HTERT RPE-1 (cell line): ENCODE measurements around the gene HOXB6.

Experiments used
- in situ Hi-C: fragments of 300-500 bp; cut with MboI; formaldehyde crosslinking; loops from 4 replicates; pipeline ENCODE4 v1.14.3; 2020; ENCODE audit warnings: low sequenced_read_pairs

HOXB6 gene

DNA sequence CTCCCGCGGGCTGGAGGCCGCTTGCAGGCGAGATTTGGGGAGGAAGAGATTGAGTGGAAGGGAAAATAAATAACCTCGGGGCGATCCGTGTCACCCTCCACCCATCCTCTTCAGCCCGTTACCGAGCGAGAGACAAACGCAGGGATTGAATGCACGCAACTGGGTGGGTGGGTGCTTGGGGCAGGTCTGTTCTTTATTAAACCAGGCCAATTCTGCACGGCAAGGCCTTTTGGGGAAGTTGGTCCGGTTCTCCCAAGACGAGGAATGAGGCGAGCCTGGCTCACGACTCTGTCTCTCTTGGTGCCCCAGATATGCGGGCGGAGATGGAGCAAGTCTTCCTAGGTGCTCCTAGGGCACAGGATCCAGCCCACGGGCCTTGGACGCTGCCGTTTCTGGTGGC, 6.4 kb upstream of the HOXB6 start:
- in situ Hi-C loops = no loop called here

DNA sequence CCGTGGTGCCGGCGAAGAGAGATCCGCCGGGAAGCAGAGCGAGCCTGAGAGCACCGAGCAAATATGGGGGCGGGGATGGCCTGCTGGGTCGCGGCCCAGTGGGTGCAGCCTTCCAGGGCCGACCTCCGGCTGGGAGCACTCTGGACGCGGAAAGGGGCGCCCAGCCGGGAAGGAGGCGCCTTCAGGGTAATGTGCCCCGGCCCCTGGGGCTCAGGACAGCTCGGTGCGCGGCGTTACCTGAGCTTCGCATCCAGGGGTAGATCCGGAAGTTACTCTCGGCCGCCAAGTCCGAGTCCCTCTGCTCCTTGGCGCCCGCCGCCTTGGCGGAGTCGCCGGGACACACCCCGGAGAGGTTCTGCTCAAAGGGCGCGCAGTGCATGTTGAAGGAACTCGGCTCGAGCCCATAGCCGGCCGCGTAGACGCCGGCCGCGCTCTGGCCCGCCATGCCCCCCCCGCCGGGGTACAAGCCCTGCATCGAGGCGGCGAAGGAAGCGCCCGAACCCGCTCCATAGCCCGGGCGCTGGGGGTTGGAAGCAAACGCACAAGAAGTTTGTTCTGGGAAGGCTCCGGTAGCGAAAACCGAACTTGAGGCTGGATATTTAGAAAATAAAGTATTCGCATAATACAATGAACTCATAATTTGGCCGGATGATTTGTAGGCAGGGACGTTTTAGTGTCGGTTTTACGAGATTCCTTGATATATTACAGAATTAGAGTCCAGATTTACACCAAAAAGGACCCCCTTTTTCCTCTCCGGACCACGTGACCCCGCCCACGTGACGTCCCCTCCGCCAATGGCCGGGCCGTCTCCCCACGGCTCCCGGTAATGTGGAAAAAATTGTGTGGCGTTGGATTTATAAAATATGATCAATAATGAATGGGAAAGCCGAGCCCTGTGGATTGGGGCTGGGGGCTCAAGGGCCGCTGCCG, 5.8 kb upstream of the HOXB6 start, which contains the start of gene HOXB7:
Gene HOXB7 (minus strand): TSS at position 736 of the 930 bp plus-strand sequence. CDS start 99 bp downstream, at position 637.
- in situ Hi-C loops = no loop called here

GRCh38 chr17:48609759-48610281, 5.0 kb upstream of the HOXB6 start:
- in situ Hi-C loops = no loop called here

- in situ Hi-C loops = no loop called here
Measured at GRCh38 chr17:48609033-48609432, 4.2 kb upstream of the HOXB6 start.

- in situ Hi-C loops = no loop called here
Measured at GRCh38 chr17:48608494-48608834, 3.7 kb upstream of the HOXB6 start.

DNA sequence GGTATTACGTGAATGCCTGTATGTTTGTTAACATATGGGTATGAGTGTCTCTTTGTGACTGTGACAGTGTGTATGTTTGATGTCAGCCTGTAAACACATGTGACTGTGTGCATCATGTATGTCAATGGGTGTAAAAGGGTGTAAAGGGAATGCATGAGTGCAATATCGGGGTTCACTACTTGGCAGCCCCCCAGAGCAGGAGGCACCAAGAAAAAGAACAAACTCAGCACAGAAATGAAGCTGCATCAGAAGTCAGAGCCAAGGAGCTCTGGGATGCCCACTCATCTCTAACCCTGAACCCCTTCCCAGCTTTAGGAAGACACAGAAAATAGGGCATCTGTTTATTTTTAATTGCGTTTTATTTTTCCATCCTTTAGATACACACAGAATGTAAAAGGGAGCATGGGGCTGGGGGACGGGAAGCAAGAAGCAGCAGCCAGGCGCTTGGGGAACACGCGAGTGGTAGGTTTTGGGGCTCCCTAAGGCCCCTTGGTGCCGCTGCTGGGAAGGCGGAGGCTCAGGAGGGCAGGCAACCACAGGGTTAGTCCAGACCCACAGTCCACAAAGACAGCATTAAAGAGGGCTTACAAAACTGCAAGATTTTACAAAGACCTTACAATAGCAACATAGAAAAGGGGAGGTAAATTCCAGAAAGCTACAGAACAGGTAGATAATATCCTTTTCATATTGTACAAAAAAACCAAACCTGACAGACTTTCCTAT, 2.3 kb upstream of the HOXB6 start:
- in situ Hi-C loops = no loop called here

GRCh38 chr17:48605991-48606891, 1.5 kb upstream of the HOXB6 start:
- in situ Hi-C loops = no loop called here

DNA sequence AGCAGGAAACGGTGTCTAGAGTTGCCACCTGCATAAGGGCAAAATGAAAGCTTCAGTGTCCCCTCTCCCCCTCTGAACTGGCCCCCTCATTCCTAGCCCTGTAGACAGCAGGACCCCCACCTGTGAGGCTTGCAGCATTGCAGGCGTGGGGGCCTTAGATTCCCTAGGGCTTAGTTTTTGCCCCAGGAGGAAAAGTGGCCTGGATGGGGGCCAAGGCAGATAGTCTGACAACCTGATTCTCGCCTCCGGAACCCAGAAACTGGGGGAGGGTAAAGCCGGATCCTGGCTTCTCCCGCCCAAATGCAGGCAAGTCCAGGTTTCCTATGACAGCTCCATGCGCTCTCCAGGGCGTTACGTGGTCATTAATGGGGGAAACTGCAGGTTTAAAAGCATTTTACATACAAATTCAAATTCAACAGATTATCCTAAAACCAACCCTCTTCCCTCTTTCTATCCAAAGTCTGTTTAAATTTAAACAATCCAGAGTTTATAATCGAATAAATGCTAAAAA, 678 bp upstream of the HOXB6 start:
- in situ Hi-C loops = no loop called here

- in situ Hi-C loops = no loop called here
Measured at GRCh38 chr17:48603959-48604769, 622 bp downstream of the HOXB6 start.

DNA sequence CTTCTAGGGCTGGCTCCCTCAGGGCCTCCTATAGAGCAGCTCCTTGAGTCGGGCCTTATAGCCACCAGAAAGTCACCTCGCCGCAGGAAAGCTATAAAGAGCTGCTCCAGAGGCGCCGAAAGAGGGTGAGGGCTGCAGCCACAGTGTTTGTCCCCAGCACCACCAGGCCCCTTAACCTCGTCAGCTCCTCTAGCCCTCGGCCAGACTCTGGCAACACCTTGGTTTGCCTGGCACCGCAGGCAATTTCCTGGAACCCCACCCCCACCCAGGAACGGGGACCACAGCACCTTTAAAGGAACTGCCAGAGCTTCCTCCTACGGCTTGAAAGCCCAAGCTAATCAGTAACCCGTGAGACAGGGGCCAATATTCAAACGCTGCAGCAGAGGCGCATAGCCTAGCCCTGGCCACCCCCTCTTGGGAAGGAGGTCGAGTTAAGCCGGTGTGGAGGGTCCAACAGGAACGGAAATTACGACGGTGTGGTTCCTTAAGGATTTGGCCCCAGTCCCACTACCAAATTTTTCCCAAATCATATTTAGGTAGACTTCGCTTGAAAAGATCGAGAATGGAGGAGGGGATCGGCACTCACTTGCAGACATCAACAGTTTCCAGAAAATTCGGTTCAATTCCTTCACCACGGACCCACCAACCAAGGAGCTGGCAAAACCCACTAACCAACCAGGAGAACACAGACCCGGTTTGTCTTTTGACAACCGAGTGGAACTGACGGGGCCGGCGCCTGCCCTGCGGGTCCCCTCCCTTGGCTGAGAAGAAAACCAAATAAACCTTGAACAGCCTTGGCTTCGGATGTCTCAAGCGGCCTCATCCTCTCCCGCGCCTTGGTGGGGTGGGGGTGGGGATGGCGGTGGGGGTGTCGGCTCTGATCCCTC, 3.0 kb downstream of the HOXB6 start:
- in situ Hi-C loops = no loop called here

DNA sequence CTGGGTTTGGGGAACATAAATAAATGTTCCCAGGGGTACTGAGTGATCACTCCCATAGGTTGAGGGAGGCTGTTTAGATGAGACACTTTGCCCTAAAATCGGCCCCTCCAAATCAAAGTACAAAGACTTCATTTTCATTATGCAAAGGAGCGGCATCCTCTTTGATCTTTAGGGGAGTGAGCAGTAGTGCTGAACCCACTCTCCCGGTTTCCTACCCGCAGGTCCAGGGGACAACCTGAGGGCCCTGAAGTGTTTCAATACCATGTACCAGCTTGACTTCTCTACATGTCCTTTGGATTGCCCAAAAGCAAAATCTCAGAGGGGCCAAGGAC, 3.6 kb downstream of the HOXB6 start:
- in situ Hi-C loops = no loop called here

DNA sequence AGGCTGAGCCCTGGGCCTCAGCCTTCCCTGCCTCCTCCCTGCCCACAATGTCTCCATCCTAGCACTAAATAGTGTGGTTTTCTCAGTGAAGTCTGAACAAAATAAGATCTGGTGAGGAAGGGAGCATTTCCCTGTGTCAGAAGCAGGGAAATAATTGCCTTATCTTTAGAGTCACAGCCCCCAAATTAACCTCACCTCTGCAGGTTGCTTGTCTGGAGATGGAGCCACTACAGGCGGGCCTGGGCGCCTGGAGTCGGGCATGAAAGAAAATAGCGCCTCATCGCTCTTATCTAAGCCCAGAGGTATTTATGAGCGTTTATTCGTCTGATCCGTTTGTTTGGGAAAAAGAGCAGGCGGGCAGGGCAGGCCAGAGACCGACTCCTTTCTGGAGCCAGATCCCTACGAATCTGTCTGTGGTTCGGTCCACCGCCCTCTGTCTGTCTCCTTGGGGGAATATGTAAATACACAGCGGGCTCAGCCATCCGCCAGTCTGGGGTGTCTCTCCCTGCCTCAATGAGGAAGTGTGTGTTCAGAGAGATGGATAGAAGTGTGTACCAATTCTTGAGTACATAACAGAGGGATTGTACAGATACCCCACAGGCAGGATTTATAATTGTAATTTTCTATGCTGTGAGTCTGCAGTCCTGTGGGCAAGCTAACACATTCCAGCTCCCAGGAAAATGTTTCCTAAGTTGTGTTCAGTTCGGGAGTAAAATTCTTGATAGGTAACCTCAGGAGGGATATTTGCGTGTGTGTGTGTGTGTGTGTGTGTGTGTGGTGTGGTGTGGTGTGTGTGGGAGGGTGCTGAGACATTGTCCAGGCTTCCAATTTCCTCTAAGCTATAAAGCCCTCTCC, 4.3 kb downstream of the HOXB6 start:
- in situ Hi-C loops = no loop called here

GRCh38 chr17:48599354-48599753, 5.4 kb downstream of the HOXB6 start:
- in situ Hi-C loops = no loop called here

GRCh38 chr17:48598736-48599135, 6.0 kb downstream of the HOXB6 start:
- in situ Hi-C loops = no loop called here

DNA sequence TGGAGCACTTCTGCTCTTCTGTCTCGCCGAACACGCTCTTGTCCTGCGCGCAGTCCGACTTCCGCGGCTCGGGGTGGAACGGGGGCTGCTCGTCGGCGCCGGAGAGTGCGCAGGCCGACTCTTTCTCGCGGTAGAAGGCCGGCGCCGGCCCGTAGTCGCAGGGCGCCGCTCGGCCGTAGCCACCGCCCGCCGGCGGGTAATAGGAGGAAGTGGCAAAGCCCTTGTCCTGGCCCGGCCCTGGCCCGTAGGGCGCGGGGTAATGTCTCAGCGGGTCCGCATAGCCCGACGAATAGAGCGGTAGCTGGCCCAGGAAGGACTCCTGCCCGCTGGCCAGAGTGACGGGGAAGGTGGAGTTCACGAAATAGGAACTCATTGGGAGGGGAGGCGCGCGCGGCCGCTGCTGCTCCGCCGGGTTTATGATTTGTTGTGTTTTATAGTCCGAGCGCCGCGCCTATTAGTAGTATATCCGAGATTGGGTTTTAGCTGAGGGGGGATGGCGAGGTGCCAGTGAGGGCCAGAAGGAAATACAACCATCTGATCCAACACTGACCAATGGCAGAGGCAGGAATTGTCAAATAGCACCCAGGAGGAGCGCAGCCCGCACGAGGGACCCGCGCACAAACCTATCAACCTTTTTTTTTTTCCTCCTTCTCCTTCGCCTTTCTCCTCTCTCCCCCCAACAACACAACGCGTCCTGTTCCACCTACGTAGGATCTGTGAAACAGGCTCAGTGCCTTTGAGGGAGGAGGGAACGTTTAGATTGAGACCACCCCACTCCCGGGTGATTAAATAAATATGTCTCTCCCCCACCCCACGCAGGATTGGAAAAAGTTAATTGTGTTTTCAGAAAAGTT, 6.8 kb downstream of the HOXB6 start:
- in situ Hi-C loops = no loop called here

DNA sequence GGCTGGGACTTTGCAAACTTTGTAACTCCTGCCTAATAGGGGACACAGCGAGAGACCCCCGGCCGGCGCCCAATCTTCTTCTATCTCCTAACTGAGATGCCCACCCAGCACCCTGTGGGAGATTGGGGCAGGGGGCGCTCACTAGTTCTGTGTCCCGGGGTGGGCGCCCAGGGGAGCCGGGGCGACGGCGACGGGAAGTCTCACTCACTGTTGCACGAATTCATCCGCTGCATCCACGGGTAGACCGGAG, 7.3 kb downstream of the HOXB6 start:
- in situ Hi-C loops = no loop called here

GRCh38 chr17:48596735-48597527, 7.9 kb downstream of the HOXB6 start:
- in situ Hi-C loops = no loop called here
